Uterus (tissue), 2 donors: ENCODE measurements around the gene TSHZ2.

Experiments used
- POLR2A ChIP-seq, 2 donors: fragments of 450-650 bp; IDR thresholded peaks; one replicate each; pipeline ENCODE4 v1.6.1; 2016; ENCODE audit warnings: antibody characterized with exemption in 2 of 2, mild to moderate bottlenecking in 1 of 2, moderate library complexity in 1 of 2
- TF ChIP-seq, protein P1 (sequence below), 4 experiments: fragments of 200-600 bp in 2 of 4; fragments of 450-650 bp in 2 of 4; sonication (generic) in 2 of 4; IDR thresholded peaks; one replicate each; pipeline ENCODE4 v1.5.1; 2016 to 2019; ENCODE audit warnings: antibody characterized with exemption in 4 of 4, mild to moderate bottlenecking in 2 of 4, moderate library complexity in 1 of 4

DNA sequence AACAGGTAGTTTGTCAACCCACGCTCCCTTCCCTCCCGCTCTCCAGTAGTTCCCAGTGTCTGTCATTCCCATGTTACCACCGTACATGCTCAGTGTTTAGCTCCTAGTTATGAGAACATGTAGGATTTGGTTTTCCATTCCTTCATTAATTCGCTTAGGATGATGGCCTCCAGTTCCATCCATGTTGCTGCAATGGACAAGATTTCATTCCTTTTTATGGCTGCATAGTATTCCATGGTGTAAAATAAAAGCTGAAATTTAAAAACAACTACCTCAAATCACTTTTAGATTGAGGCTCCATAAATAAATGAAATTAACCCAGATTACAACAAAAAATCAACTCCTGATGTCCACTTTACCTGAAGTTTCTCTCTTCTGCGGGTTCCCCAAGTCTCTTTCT lies 430.9 kb downstream of the TSHZ2 start:
- TF ChIP-seq, protein P1, sequence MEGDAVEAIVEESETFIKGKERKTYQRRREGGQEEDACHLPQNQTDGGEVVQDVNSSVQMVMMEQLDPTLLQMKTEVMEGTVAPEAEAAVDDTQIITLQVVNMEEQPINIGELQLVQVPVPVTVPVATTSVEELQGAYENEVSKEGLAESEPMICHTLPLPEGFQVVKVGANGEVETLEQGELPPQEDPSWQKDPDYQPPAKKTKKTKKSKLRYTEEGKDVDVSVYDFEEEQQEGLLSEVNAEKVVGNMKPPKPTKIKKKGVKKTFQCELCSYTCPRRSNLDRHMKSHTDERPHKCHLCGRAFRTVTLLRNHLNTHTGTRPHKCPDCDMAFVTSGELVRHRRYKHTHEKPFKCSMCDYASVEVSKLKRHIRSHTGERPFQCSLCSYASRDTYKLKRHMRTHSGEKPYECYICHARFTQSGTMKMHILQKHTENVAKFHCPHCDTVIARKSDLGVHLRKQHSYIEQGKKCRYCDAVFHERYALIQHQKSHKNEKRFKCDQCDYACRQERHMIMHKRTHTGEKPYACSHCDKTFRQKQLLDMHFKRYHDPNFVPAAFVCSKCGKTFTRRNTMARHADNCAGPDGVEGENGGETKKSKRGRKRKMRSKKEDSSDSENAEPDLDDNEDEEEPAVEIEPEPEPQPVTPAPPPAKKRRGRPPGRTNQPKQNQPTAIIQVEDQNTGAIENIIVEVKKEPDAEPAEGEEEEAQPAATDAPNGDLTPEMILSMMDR (IDR thresholded peaks at IDR 0.05) = no peak
- TF ChIP-seq POLR2A (IDR thresholded peaks at IDR 0.05) = no peak
